Endodermal cell (in vitro differentiated cells): ENCODE results near the gene ZNF26. TPM values are rescaled to one million over a fixed set of nuclear protein-coding genes. Genes with fewer than 3 reads are reported as not detected.
A peak's percentile ranks its signal among the peaks of the same experiment; 100 is the strongest.

Experiments
- DNase-seq: peaks from one replicate; pipeline ENCODE4 v3.0.0-alpha.2; 2017
- H3K27ac ChIP-seq: 2 replicates; pipeline ENCODE4 v1.5.1; 2013; ENCODE audit warnings: mild to moderate bottlenecking, low read depth, low read length, moderate library complexity
- H3K27me3 ChIP-seq: 2 replicates; pipeline ENCODE4 v1.6.1; 2013; ENCODE audit warnings: mild to moderate bottlenecking, low read length, moderate library complexity; ENCODE audit not compliant: insufficient read depth, control insufficient read depth, poor library complexity, severe bottlenecking
- H3K36me3 ChIP-seq: 2 replicates; pipeline ENCODE4 v1.7.0; 2013; ENCODE audit warnings: mild to moderate bottlenecking, low read length, moderate library complexity; ENCODE audit not compliant: control insufficient read depth, insufficient read depth
- H3K4me1 ChIP-seq: one replicate; pipeline ENCODE4 v1.7.0; 2013; ENCODE audit warnings: low read length; ENCODE audit not compliant: control insufficient read depth, insufficient read depth
- H3K4me3 ChIP-seq: 2 replicates; pipeline ENCODE4 v1.5.1; 2013; ENCODE audit warnings: mild to moderate bottlenecking, low read length, moderate library complexity
- H3K9ac ChIP-seq: 2 replicates; pipeline ENCODE4 v1.6.1; 2013; ENCODE audit warnings: mild to moderate bottlenecking, low read length, moderate library complexity; ENCODE audit not compliant: poor library complexity, severe bottlenecking; ENCODE audit errors: extremely low read depth
- H3K9me3 ChIP-seq: 2 replicates; pipeline ENCODE4 v1.6.1; 2013; ENCODE audit warnings: mild to moderate bottlenecking, low read length, moderate library complexity; ENCODE audit not compliant: control insufficient read depth
- H3K27ac Mint-ChIP-seq: 2 replicates; pipeline ENCODE4 v1.8.0; 2020; ENCODE audit warnings: mixed read lengths
- H3K27me3 Mint-ChIP-seq: 2 replicates; pipeline ENCODE4 v1.8.0; 2021; ENCODE audit warnings: mild to moderate bottlenecking, mixed read lengths; ENCODE audit not compliant: insufficient read depth
- H3K36me3 Mint-ChIP-seq: 2 replicates; pipeline ENCODE4 v1.8.0; 2020; ENCODE audit warnings: low read depth, mixed read lengths
- H3K4me1 Mint-ChIP-seq: 2 replicates; pipeline ENCODE4 v1.8.0; 2020; ENCODE audit warnings: mixed read lengths
- H3K4me3 Mint-ChIP-seq: 2 replicates; pipeline ENCODE4 v1.8.0; 2020; ENCODE audit warnings: mild to moderate bottlenecking, moderate library complexity, mixed read lengths
- H3K9me3 Mint-ChIP-seq: 2 replicates; pipeline ENCODE4 v1.8.0; 2020; ENCODE audit warnings: mild to moderate bottlenecking, mixed read lengths
- CTCF ChIP-seq: fragments of 200-600 bp; sonication (generic); conservative IDR thresholded peaks from 2 replicates; pipeline ENCODE4 v1.5.0; 2021; ENCODE audit warnings: antibody characterized with exemption, mild to moderate bottlenecking
- WGBS, 2 experiments: methylation state at CpG; one replicate each; pipeline versions ENCODE4 v1.1.5 to v1.1.7; 2013; ENCODE audit warnings: missing lambda C conversion rate in 2 of 2, mixed read lengths in 1 of 2; ENCODE audit not compliant: insufficient coverage in 1 of 2, insufficient read length in 1 of 2; 5-methylcytosine and 5-hydroxymethylcytosine counted together
- total RNA-seq, 2 donors: library from RNA; stranded (reverse); fragmentation: NEBNext Ultra II Directional in 1 of 2; extraction: Animal tissue kit (Norgen Biotek cat#: 25700) in 1 of 2; gene quantifications; 2 replicates in 1 of 2; 3 replicates in 1 of 2; pipeline ENCODE4 v1.2.1, GENCODE V29; 2021

Gene ZNF26
- total RNA-seq, 2 donors from 2014 or later, result 13.5 to 16.0 TPM

- 89 to 95% methylated on average over 3 to 9 of the region's 9 CpGs for WGBS, 2 experiments
- Histone ChIP-seq H3K27me3 (no peaks in the 10 kb centered on the region), H3K4me3 (no peak overlapping the region), H3K27ac (no peak overlapping the region), H3K9ac (no peak overlapping the region), H3K4me1 (no peaks in the 10 kb centered on the region), H3K36me3 (peaks cover 75% of the 10 kb centered on the region), H3K9me3 (peaks cover 98% of the 10 kb centered on the region)
- Mint-ChIP-seq H3K4me1 (no peaks in the 10 kb centered on the region), H3K27me3 (no peaks in the 10 kb centered on the region), H3K4me3 (no peak overlapping the region), H3K27ac (no peak overlapping the region), H3K36me3 (peaks cover 86% of the 10 kb centered on the region), H3K9me3 (peaks cover 64% of the 10 kb centered on the region)
- no peak for DNase-seq
- TF ChIP-seq CTCF, result no peak
These were observed 40.4 kb upstream of the ZNF26 start for GRCh38 chr12:132945806-132946205.

GRCh38 chr12:132946246-132946820 is 39.8 kb upstream of the ZNF26 start:
- peaks cover 98% of the 10 kb centered on the region for H3K9me3 ChIP-seq
- no peak overlapping the region for H3K9ac ChIP-seq
- H3K36me3 ChIP-seq, result peaks cover 70% of the 10 kb centered on the region
- WGBS, 2 experiments, result 96 to 97% methylated on average over 4 to 8 of the region's 8 CpGs
- no peak for TF ChIP-seq CTCF
- no peak overlapping the region for H3K27ac ChIP-seq
- Mint-ChIP-seq H3K36me3 (peaks cover 81% of the 10 kb centered on the region), H3K4me1 (no peaks in the 10 kb centered on the region), H3K9me3 (peaks cover 59% of the 10 kb centered on the region), H3K27ac (no peak overlapping the region), H3K27me3 (no peaks in the 10 kb centered on the region), H3K4me3 (no peak overlapping the region)
- no peaks in the 10 kb centered on the region for H3K27me3 ChIP-seq
- no peaks in the 10 kb centered on the region for H3K4me1 ChIP-seq
- no peak overlapping the region for H3K4me3 ChIP-seq
- peak; percentile 31 for DNase-seq

GRCh38 chr12:132948146-132949066 is 37.8 kb upstream of the ZNF26 start:
- WGBS, 2 experiments, result 94 to 95% methylated on average over 29 of the region's 29 CpGs
- H3K36me3 Mint-ChIP-seq, result peaks cover 70% of the 10 kb centered on the region
- no peaks in the 10 kb centered on the region for H3K27me3 ChIP-seq
- no peak overlapping the region for H3K4me3 Mint-ChIP-seq
- no peaks in the 10 kb centered on the region for H3K4me1 Mint-ChIP-seq
- peaks cover 49% of the 10 kb centered on the region for H3K36me3 ChIP-seq
- no peak overlapping the region for H3K9ac ChIP-seq
- peak; percentile 32 for DNase-seq
- no peaks in the 10 kb centered on the region for H3K27me3 Mint-ChIP-seq
- H3K27ac Mint-ChIP-seq, result no peak overlapping the region
- no peak for TF ChIP-seq CTCF
- no peak overlapping the region for H3K27ac ChIP-seq
- no peaks in the 10 kb centered on the region for H3K4me1 ChIP-seq
- peaks cover 53% of the 10 kb centered on the region for H3K9me3 Mint-ChIP-seq
- peaks cover 98% of the 10 kb centered on the region for H3K9me3 ChIP-seq
- no peak overlapping the region for H3K4me3 ChIP-seq
